Measurements from ENCODE around the gene SDS. TPM values are rescaled to one million over a fixed set of nuclear protein-coding genes. Genes with fewer than 3 reads are reported as not detected.

Gene SDS
- total and polyA plus RNA-seq, 2 donors (not counting 3 experiments of a cell fraction or from before 2014, with no cell fraction given) = not detected

DNA sequence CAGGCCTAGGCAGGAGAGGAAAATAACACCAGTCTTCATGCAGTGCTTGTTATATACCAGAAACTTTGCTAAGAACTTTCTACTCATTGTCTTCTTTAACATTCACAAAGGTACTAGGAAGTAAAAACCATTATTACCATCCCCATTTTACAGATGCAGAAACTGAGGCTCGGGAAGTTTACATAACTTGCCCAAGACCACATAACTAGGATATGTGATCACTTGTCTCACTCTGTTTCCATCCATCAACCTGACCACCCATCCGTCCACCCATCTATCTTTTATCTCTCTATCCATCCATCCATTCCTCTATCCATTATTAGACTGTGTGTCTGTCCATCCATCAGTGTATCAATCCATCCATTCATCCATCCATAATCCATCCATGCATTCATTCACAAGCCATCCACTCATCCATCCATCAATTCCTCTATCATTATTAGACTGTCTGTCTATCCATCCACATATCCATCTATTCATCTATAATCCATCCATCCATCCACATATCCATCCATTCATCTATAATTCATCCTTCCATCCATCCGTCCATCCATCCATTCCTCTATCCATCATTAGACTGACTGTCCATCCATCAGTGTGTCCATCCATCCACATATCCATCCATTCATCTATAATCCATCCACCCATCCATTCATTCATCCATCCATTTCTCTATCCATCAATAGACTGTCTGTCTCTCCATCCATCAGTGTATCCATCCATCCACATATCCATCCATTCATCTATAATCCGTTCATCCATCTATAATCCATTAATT is 35.0 kb upstream of the SDS start:
- POLR2A ChIA-PET = no interaction called here
- CTCF ChIA-PET = no interaction called here
- H3K4me2 ChIP-seq (ENCODE audit: insufficient read depth, low read length) = no peak overlapping the region
- H3K4me1 ChIP-seq (ENCODE audit: control insufficient read depth, extremely low read depth, insufficient read depth, low read length) = no peaks in the 10 kb centered on the region
- dilution Hi-C loops (cut with MboI; ENCODE audit: extremely low pct_ligation_motif_present, low sequenced_read_pairs) = no loop called here
- DNase-seq (ENCODE audit: low read depth, low spot score) (no peak), FAIRE-seq (no peak)
- no peak for TF ChIP-seq POLR2AphosphoS5 (IDR thresholded peaks at IDR 0.05; ENCODE audit: insufficient read depth, low read depth, low read length)
- no peak for TF ChIP-seq FOS (IDR thresholded peaks at IDR 0.05; ENCODE audit: borderline replicate concordance, insufficient read depth, low read length)
- TF ChIP-seq, protein P1, sequence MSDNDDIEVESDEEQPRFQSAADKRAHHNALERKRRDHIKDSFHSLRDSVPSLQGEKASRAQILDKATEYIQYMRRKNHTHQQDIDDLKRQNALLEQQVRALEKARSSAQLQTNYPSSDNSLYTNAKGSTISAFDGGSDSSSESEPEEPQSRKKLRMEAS (IDR thresholded peaks at IDR 0.05; ENCODE audit: insufficient read depth, insufficient read length) = no peak
- no peak for TF ChIP-seq MYC (IDR thresholded peaks at IDR 0.05; ENCODE audit: low read depth, low read length)
- no peak for TF ChIP-seq GATA2 (IDR thresholded peaks at IDR 0.05; ENCODE audit: insufficient read depth, insufficient read length, low read depth, low read length)
- no peak for TF ChIP-seq EZH2 (IDR thresholded peaks at IDR 0.05; ENCODE audit: borderline replicate concordance, low read depth, low read length, severe bottlenecking)
- TF ChIP-seq POLR2A (IDR thresholded peaks at IDR 0.05; ENCODE audit: low read depth, low read length) = no peak
- TF ChIP-seq, protein P2, sequence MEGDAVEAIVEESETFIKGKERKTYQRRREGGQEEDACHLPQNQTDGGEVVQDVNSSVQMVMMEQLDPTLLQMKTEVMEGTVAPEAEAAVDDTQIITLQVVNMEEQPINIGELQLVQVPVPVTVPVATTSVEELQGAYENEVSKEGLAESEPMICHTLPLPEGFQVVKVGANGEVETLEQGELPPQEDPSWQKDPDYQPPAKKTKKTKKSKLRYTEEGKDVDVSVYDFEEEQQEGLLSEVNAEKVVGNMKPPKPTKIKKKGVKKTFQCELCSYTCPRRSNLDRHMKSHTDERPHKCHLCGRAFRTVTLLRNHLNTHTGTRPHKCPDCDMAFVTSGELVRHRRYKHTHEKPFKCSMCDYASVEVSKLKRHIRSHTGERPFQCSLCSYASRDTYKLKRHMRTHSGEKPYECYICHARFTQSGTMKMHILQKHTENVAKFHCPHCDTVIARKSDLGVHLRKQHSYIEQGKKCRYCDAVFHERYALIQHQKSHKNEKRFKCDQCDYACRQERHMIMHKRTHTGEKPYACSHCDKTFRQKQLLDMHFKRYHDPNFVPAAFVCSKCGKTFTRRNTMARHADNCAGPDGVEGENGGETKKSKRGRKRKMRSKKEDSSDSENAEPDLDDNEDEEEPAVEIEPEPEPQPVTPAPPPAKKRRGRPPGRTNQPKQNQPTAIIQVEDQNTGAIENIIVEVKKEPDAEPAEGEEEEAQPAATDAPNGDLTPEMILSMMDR (IDR thresholded peaks at IDR 0.05; ENCODE audit: extremely low read depth in 1 of 2, insufficient read depth in 1 of 2, low read depth in 1 of 2, low read length in 2 of 2) = no peak
- TF ChIP-seq JUN (IDR thresholded peaks at IDR 0.05; ENCODE audit: borderline replicate concordance, insufficient read depth, insufficient read length, low read depth) = no peak
- H3K27ac ChIP-seq (ENCODE audit: insufficient read depth, low read depth, low read length) = no peak overlapping the region
- H3K9me3 ChIP-seq (replicated peaks; ENCODE audit: control insufficient read depth, insufficient read depth, low read length) = no peaks in the 10 kb centered on the region
- no TSS peak for BruUV-seq (replicated peaks)
- H3K36me3 ChIP-seq (ENCODE audit: control insufficient read depth in 2 of 2, extremely low read depth in 1 of 2, insufficient read depth in 2 of 2, low read length in 2 of 2) = no peaks in the 10 kb centered on the region
- H3K4me3 ChIP-seq (replicated peaks in 1 of 3; ENCODE audit: insufficient read depth in 1 of 3, low read depth in 1 of 3, low read length in 3 of 3) = no peak overlapping the region
- H2AFZ ChIP-seq (ENCODE audit: low read depth, low read length) = no peak overlapping the region
- intact Hi-C loops (cut with micrococcal nuclease) = no loop called here
- no peaks in the 10 kb centered on the region for H4K20me1 ChIP-seq (replicated peaks; ENCODE audit: control insufficient read depth, extremely low read depth, insufficient read depth, low read length)
- H3K9ac ChIP-seq (replicated peaks; ENCODE audit: extremely low read depth, insufficient read depth, low read length) = no peak overlapping the region
- no peaks in the 10 kb centered on the region for H3K79me2 ChIP-seq (ENCODE audit: control insufficient read depth, insufficient read depth, low read length)
- no peaks in the 10 kb centered on the region for H3K9me1 ChIP-seq (replicated peaks; ENCODE audit: control insufficient read depth, extremely low read depth, insufficient read depth, low read length)
- peaks cover 0 to 2% of the 10 kb centered on the region in 2 experiments for H3K27me3 ChIP-seq (ENCODE audit: control insufficient read depth in 2 of 2, insufficient read depth in 2 of 2, low read length in 2 of 2)
